ENCODE measurements around the gene ATP5MG. TPM values are rescaled to one million over a fixed set of nuclear protein-coding genes. Genes with fewer than 3 reads are reported as not detected.

ATP5MG gene
- total and polyA plus RNA-seq, 10 of the 15 experiments (the other 5 are each of a cell fraction or from before 2014, with no cell fraction given), result 211 to 2,276 (median 633) TPM

DNA sequence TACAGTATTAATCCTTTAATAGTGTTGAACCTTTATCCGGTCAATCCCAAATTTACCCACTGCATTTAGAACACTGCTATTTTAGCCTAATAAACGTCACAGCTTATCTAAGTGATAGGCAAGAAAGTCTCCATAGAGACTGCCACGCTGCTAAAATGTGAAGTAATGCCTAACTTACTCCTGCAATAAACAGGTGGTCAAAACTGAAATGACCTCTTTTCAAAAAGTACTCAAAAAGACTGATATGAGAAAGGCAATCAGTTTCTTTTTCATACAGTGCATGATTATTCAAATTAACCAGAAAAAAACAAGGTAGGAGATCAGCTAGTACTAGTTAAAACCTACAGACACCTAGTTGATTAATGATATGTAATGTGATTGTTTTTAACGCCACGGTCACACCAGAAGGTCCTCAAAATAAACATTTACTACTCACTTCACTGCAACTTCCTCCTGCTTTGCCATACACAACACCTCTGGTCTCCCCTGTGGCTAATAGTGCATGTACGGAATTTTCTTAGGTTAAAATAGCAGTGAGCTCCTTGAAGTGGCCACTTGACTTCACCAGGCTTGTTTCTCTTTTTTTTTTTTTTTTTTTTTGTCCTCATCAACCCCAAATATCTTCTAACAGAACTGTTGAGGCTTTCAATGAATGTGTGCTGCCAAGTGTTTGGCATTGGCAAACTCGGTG is 8.8 kb downstream of the ATP5MG start:
- H2AFZ ChIP-seq (ENCODE audit: control insufficient read depth, low read depth, low read length), result no peak overlapping the region
- no peak overlapping the region for H3K4me3 ChIP-seq
- ChIA-PET CTCF (interaction anchor here (0.6 to 2.5 kb wide), 6 partner anchors 8 to 391 kb away, joined by 3 to 6 read pairs (median 3); no protein-coding TSS in a partner anchor), RAD21 (ENCODE audit: unreplicated experiment) (interaction anchor here (0.6 to 1.7 kb wide), 3 partner anchors 26 to 38 kb away, joined by 3 to 7 read pairs (median 3); partner anchors contain the start of gene KMT2A), SMC1A (ENCODE audit: uncharacterized antibody, unreplicated experiment) (interaction anchor here (0.6 to 1.3 kb wide), 4 partner anchors 10 to 114 kb away, joined by 3 read pairs; no protein-coding TSS in a partner anchor), POLR2A (interaction anchor here (0.6 to 1.5 kb wide), 6 partner anchors 8 to 92 kb away, joined by 3 to 5 read pairs (median 3); no protein-coding TSS in a partner anchor)
- no peaks in the 10 kb centered on the region for H3K9me3 ChIP-seq (replicated peaks; ENCODE audit: control insufficient read depth, insufficient read depth, low read length)
- H3K36me3 ChIP-seq (ENCODE audit: control insufficient read depth in 2 of 2, insufficient read depth in 2 of 2, low read length in 1 of 2), result peaks cover 1 to 14% of the 10 kb centered on the region in 2 experiments; a peak in 3 of 4 replicates
- H4K20me1 ChIP-seq (ENCODE audit: control insufficient read depth, insufficient read depth), result no peaks in the 10 kb centered on the region
- H3K79me2 ChIP-seq (ENCODE audit: control insufficient read depth, insufficient read depth, low read length), result peaks cover 20% of the 10 kb centered on the region
- WGBS (ENCODE audit: insufficient coverage, insufficient replicate concordance, low lambda C conversion rate, missing lambda C conversion rate), result 3% methylated on average over 7 of the region's 7 CpGs
- H3K4me2 ChIP-seq (ENCODE audit: control insufficient read depth, insufficient read depth), result peak overlapping the region; percentile 68
- intact Hi-C loops (cut with micrococcal nuclease; ENCODE audit: unreplicated experiment), result no loop called here
- no peak for FAIRE-seq
- in situ Hi-C loops (cut with MboI), result no loop called here
- H3K27ac ChIP-seq (ENCODE audit: control insufficient read depth, insufficient read depth), result peak overlapping the region; percentile 44; the same call in 1 of the 2 replicates
- H3K4me1 ChIP-seq (ENCODE audit: control insufficient read depth, insufficient read depth, low read length), result peaks cover 24% of the 10 kb centered on the region
- peak; percentile 74 for ATAC-seq
- BruUV-seq (replicated peaks), result no TSS peak
- no peaks in the 10 kb centered on the region for H3K27me3 ChIP-seq (replicated peaks in 1 of 2; ENCODE audit: control insufficient read depth in 2 of 2, insufficient read depth in 2 of 2, low read length in 1 of 2)
- no peak overlapping the region; the same call in 1 of the 2 replicates for H3K9ac ChIP-seq (ENCODE audit: control insufficient read depth, insufficient read depth, low read length)
- DNase-seq (ENCODE audit: low read depth, low spot score), result peak; percentile 20
- TF ChIP-seq SUZ12 (IDR thresholded peaks at IDR 0.05; ENCODE audit: unreplicated experiment) (no peak), PKNOX1 (IDR thresholded peaks at IDR 0.05) (peak; percentile 60), RUNX3 (IDR thresholded peaks at IDR 0.05; ENCODE audit: low read length) (peak; percentile 25), SREBF2 (IDR thresholded peaks at IDR 0.05; ENCODE audit: low read length) (no peak), CHD1 (IDR thresholded peaks at IDR 0.05; ENCODE audit: low read depth, low read length) (no peak), NFXL1 (IDR thresholded peaks at IDR 0.05; ENCODE audit: borderline replicate concordance) (no peak), BCL3 (IDR thresholded peaks at IDR 0.05; ENCODE audit: borderline replicate concordance, insufficient read depth, low read depth, low read length, poor library complexity, severe bottlenecking) (no peak), ZBED1 (IDR thresholded peaks at IDR 0.05; ENCODE audit: borderline replicate concordance) (no peak), ESRRA (IDR thresholded peaks at IDR 0.05; ENCODE audit: low read length) (no peak), BHLHE40 (IDR thresholded peaks at IDR 0.05; ENCODE audit: borderline replicate concordance in 1 of 2, low read depth in 2 of 2, low read length in 1 of 2) (0 out of 4 replicates have a peak, but pooled peaks of 1 of the 2 experiments have one; percentile 9), EZH2 (IDR thresholded peaks at IDR 0.05; ENCODE audit: borderline replicate concordance, control insufficient read depth, low read depth, low read length) (no peak), IKZF2 (IDR thresholded peaks at IDR 0.05) (peak in 1 of 2 experiments; percentile 24; a peak in 1 of 4 replicates), E2F8 (IDR thresholded peaks at IDR 0.05; ENCODE audit: low read depth, partially characterized antibody) (no peak), MTA2 (IDR thresholded peaks at IDR 0.05; ENCODE audit: low read depth) (0 out of 2 replicates have a peak, but pooled peaks have one; percentile 19), PML (IDR thresholded peaks at IDR 0.05; ENCODE audit: low read length) (peak; percentile 42; the same call in 1 of the 2 replicates)
- TF ChIP-seq, protein P1, sequence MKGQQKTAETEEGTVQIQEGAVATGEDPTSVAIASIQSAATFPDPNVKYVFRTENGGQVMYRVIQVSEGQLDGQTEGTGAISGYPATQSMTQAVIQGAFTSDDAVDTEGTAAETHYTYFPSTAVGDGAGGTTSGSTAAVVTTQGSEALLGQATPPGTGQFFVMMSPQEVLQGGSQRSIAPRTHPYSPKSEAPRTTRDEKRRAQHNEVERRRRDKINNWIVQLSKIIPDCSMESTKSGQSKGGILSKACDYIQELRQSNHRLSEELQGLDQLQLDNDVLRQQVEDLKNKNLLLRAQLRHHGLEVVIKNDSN (IDR thresholded peaks at IDR 0.05; ENCODE audit: borderline replicate concordance, extremely low read length, insufficient read depth, low read depth, low read length), result no peak

All from GM12878 (cell line).